ENCODE measurements around the gene TM9SF3.

- TF ChIP-seq CTCF (IDR thresholded peaks at IDR 0.05): no peak
- no peak for TF ChIP-seq POLR2AphosphoS2 (conservative IDR thresholded peaks at IDR 0.05; ENCODE audit: low read length)
- no peak for TF ChIP-seq JUN (IDR thresholded peaks at IDR 0.05)
- TF ChIP-seq MAZ (IDR thresholded peaks at IDR 0.05; ENCODE audit: borderline replicate concordance, low read depth, low read length): no peak
- no peak for TF ChIP-seq POLR2A (IDR thresholded peaks at IDR 0.05; ENCODE audit: low read length)
- TF ChIP-seq USF2 (IDR thresholded peaks at IDR 0.05): no peak
- TF ChIP-seq HDAC2 (IDR thresholded peaks at IDR 0.05): no peak
- no peak for TF ChIP-seq BHLHE40 (IDR thresholded peaks at IDR 0.05; ENCODE audit: low read depth, low read length)
- TF ChIP-seq MAX (IDR thresholded peaks at IDR 0.05): no peak
- no peak for TF ChIP-seq CBX8 (IDR thresholded peaks at IDR 0.05)
- TF ChIP-seq EP300 (IDR thresholded peaks at IDR 0.05): no peak
- no peak for TF ChIP-seq KDM1A (IDR thresholded peaks at IDR 0.05; ENCODE audit: low read depth)
These were observed 7.7 kb downstream of the TM9SF3 start for GRCh38 chr10:96579133-96579532.
